ENCODE data around the gene RPS6KA3. TPM values are rescaled to one million over a fixed set of nuclear protein-coding genes. Genes with fewer than 3 reads are reported as not detected.

Gene RPS6KA3
- total RNA-seq, 4 donors from 2014 or later, result 33.8 to 55.4 (median 46.4) TPM

- Histone ChIP-seq H3K36me3 (no peaks in the 10 kb centered on the region), H3K9me3 (no peaks in the 10 kb centered on the region), H3K4me3 (no peak overlapping the region), H3K27me3 (no peaks in the 10 kb centered on the region), H3K4me1 (no peaks in the 10 kb centered on the region), H3K27ac (no peak overlapping the region)
- no peak for ATAC-seq
- no peak for TF ChIP-seq POLR2AphosphoS5 (IDR thresholded peaks at IDR 0.05)
- TF ChIP-seq CTCF (IDR thresholded peaks at IDR 0.05), result no peak
- TF ChIP-seq POLR2A (IDR thresholded peaks at IDR 0.05), result no peak
- no peak for TF ChIP-seq EP300 (IDR thresholded peaks at IDR 0.05)
Measured at GRCh38 chrX:20240201-20240600, 26.5 kb downstream of the RPS6KA3 start.

GRCh38 chrX:20237864-20238263 is 28.8 kb downstream of the RPS6KA3 start:
- ATAC-seq, result no peak
- TF ChIP-seq POLR2A (IDR thresholded peaks at IDR 0.05) (no peak), EP300 (IDR thresholded peaks at IDR 0.05) (no peak), POLR2AphosphoS5 (IDR thresholded peaks at IDR 0.05) (no peak), CTCF (IDR thresholded peaks at IDR 0.05) (no peak)
- no peaks in the 10 kb centered on the region for H3K9me3 ChIP-seq
- no peak overlapping the region for H3K4me3 ChIP-seq
- H3K27me3 ChIP-seq, result no peaks in the 10 kb centered on the region
- no peaks in the 10 kb centered on the region for H3K4me1 ChIP-seq
- H3K27ac ChIP-seq, result no peak overlapping the region
- H3K36me3 ChIP-seq, result peaks cover 0 to 7% of the 10 kb centered on the region in 2 donors
- WGBS, 2 donors (ENCODE audit: low coverage in 1 of 2), result 17 to 46% methylated on average over 1 of the region's 1 CpG

GRCh38 chrX:20235755-20236154 is 31.0 kb downstream of the RPS6KA3 start:
- Histone ChIP-seq H3K27me3 (no peaks in the 10 kb centered on the region), H3K27ac (no peak overlapping the region), H3K4me1 (no peaks in the 10 kb centered on the region), H3K4me3 (no peak overlapping the region), H3K9me3 (no peaks in the 10 kb centered on the region), H3K36me3 (peaks cover 0 to 22% of the 10 kb centered on the region in 2 donors)
- TF ChIP-seq POLR2AphosphoS5 (IDR thresholded peaks at IDR 0.05) (no peak), CTCF (IDR thresholded peaks at IDR 0.05) (no peak), POLR2A (IDR thresholded peaks at IDR 0.05) (no peak), EP300 (IDR thresholded peaks at IDR 0.05) (no peak)
- no peak for ATAC-seq

- no peak overlapping the region for H3K27ac ChIP-seq
- no peak for TF ChIP-seq CTCF (IDR thresholded peaks at IDR 0.05)
- no peak for TF ChIP-seq POLR2A (IDR thresholded peaks at IDR 0.05)
- no peak for TF ChIP-seq EP300 (IDR thresholded peaks at IDR 0.05)
- no peak for TF ChIP-seq POLR2AphosphoS5 (IDR thresholded peaks at IDR 0.05)
- no peaks in the 10 kb centered on the region for H3K9me3 ChIP-seq
- no peaks in the 10 kb centered on the region for H3K4me1 ChIP-seq
- H3K27me3 ChIP-seq, result no peaks in the 10 kb centered on the region
- peaks cover 0 to 22% of the 10 kb centered on the region in 2 donors for H3K36me3 ChIP-seq
- ATAC-seq, result no peak
- H3K4me3 ChIP-seq, result no peak overlapping the region
- WGBS, 2 donors (ENCODE audit: low coverage in 1 of 2), result 88 to 100% methylated on average over 1 of the region's 2 CpGs
Measured at GRCh38 chrX:20233336-20233735, 33.4 kb downstream of the RPS6KA3 start.

GRCh38 chrX:20231598-20231997 is 35.1 kb downstream of the RPS6KA3 start:
- WGBS, 2 donors (ENCODE audit: low coverage in 1 of 2), result 65 to 89% methylated on average over 3 to 4 of the region's 4 CpGs
- no peak overlapping the region for H3K27ac ChIP-seq

More at GRCh38 chrX:20231598-20231997, 35.1 kb downstream of the RPS6KA3 start:
- Histone ChIP-seq H3K4me3 (no peak overlapping the region), H3K36me3 (peaks cover 0 to 22% of the 10 kb centered on the region in 2 donors), H3K4me1 (peaks cover 0 to 8% (median 0%) of the 10 kb centered on the region in 3 donors), H3K27me3 (no peaks in the 10 kb centered on the region), H3K9me3 (no peaks in the 10 kb centered on the region)
- ATAC-seq, result no peak
- TF ChIP-seq EP300 (IDR thresholded peaks at IDR 0.05) (no peak), CTCF (IDR thresholded peaks at IDR 0.05) (no peak), POLR2AphosphoS5 (IDR thresholded peaks at IDR 0.05) (no peak), POLR2A (IDR thresholded peaks at IDR 0.05) (no peak)
